Measurements from ENCODE around the gene TMEM158.

The TMEM158 gene

DNA sequence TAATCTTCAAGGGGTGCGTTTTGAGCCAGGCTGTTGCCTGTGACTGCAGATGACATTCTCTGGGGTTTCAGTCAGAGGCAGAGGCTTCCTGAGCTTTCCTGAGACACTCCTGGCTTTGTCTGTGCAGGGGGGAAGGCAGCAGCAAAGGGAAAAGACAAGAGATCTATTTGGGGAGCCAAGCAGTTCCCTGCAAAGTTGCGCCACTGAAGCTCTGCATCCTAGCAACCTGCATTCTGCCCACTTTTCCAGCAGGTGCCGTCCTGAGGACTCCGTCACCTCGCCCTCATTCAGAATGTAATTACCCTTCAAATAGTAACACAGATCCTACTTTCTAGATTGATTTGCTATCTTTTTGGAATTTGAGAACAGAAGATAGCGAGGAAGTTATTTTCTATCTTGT lies 1.9 kb upstream of the TMEM158 start:
- Histone ChIP-seq H3K4me3 (ENCODE audit: low read length) (no peak overlapping the region), H3K4me1 (ENCODE audit: control insufficient read depth, low read depth, low read length) (peaks cover 20% of the 10 kb centered on the region), H3K27ac (ENCODE audit: low read length) (no peak overlapping the region), H3K27me3 (ENCODE audit: control insufficient read depth, insufficient read depth, low read length) (peaks cover 33% of the 10 kb centered on the region), H3K36me3 (ENCODE audit: control insufficient read depth, low read depth, low read length) (no peaks in the 10 kb centered on the region), H3K9ac (ENCODE audit: low read length) (no peak overlapping the region), H3K9me3 (ENCODE audit: control insufficient read depth, low read depth, low read length) (no peaks in the 10 kb centered on the region)

DNA sequence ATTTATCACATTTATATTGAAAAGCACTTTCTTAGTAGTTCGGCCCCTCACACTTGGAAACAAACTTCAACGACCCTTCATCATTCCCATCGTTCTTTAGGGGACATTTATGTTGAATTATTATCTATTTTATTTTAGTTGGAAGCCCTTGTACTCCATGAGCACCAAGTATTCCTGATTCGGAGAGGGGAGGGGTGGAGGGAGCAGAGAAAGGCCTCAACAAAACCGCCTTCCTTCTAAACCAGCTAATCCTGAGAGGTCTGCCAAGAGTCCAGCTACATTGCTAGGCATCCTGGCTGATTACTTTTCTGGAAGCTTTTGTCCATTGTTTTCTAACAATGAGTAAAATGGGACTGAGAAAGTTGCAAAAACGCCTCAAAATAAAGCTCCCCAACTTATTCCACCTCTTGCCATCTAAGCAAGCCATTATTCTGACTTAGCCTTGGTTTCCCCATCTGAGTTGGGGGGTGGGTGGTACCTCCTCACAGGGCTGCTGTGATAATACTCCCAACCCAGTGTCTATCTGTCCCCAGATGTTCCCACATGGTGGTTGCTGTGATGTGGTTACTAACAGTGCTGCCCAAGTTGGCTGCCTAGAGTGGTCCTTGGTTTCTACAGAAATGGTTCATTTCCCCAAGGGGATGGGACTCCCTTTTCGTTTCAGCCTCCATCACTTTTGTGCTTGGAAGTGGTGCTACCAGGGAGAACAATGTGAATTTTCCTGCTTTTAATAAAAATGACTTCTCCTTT lies 1.2 kb upstream of the TMEM158 start:
- Histone ChIP-seq H3K9ac (ENCODE audit: low read length) (peak overlapping the region; percentile 18), H3K27ac (ENCODE audit: low read length) (no peak overlapping the region), H3K4me3 (ENCODE audit: low read length) (peak overlapping the region; percentile 61), H3K27me3 (ENCODE audit: control insufficient read depth, insufficient read depth, low read length) (peaks cover 33% of the 10 kb centered on the region), H3K9me3 (ENCODE audit: control insufficient read depth, low read depth, low read length) (no peaks in the 10 kb centered on the region), H3K36me3 (ENCODE audit: control insufficient read depth, low read depth, low read length) (no peaks in the 10 kb centered on the region), H3K4me1 (ENCODE audit: control insufficient read depth, low read depth, low read length) (peaks cover 14% of the 10 kb centered on the region)

DNA sequence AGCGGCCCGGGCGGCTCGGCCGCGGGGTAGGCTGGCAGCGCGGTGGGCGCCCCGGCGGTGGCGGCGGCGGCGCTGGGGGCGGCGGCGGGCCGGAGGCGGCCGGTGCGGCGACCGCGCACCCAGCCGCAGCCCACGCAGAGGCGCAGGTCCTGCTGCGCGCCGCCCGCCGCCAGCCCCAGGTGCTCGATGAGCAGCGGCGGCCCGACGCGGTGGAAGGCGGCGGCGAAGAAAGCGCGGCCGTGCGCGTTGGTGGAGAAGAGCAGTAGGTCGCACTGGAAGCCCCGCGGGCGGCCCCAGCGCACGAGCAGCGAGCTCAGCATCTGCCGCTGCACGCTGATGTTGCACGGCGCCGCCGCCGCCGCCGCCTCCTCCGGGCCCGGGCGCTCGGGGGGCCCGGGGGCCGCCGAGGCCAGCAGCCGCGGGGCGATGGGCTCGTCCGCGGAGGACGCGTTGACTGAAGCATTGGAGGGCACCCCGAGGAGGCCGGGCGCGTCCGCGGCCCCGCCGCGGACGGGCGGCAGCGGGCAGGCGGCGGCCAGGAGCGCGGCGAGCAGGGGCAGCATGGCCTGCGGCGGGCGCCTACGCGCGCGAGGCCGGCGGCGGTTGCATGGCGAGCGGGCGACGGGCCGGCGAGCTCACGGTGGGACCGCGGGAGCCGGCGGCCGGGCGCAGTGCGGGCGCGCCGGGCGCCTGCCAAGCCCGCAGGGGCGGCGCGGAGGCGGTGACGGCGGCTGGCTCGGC lies 452 bp downstream of the TMEM158 start:
- Histone ChIP-seq H3K9me3 (ENCODE audit: control insufficient read depth, low read depth, low read length) (no peaks in the 10 kb centered on the region), H3K36me3 (ENCODE audit: control insufficient read depth, low read depth, low read length) (no peaks in the 10 kb centered on the region), H3K4me1 (ENCODE audit: control insufficient read depth, low read depth, low read length) (peaks cover 14% of the 10 kb centered on the region), H3K4me3 (ENCODE audit: low read length) (peak overlapping the region; percentile 71), H3K9ac (ENCODE audit: low read length) (no peak overlapping the region), H3K27ac (ENCODE audit: low read length) (no peak overlapping the region), H3K27me3 (ENCODE audit: control insufficient read depth, insufficient read depth, low read length) (peaks cover 33% of the 10 kb centered on the region)

DNA sequence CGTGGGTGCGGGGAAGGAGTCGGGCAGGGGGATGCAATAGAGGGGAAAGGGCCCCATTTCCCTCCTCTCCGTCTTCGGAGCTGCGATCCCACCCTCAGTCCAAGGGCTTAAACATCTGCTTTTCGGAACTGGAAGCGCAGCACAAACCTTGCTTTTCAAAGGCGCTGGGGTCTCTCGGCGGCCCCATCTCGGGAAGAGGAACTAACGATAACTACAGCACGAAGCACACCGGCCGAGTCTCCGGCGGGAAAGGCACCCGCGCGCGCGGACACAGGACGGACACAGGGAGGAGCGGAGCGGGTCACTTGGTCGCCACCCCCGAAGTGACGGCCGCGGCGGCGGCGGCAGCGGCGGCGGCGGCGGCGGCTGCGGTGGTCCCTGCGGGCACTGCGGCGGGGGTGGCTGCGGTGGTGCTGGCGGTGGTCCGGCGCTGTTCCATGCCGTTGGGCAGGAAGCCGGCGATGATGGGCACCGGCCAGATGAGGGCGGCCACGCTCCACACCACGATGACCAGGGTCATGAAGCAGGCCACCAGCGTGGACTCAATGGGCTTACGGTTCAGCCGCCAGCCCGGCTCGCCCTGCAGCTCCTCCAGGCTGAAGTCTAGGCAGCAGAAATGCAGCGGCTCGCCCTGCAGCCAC lies 1.1 kb downstream of the TMEM158 start:
- Histone ChIP-seq H3K9me3 (ENCODE audit: control insufficient read depth, low read depth, low read length) (no peaks in the 10 kb centered on the region), H3K36me3 (ENCODE audit: control insufficient read depth, low read depth, low read length) (no peaks in the 10 kb centered on the region), H3K4me1 (ENCODE audit: control insufficient read depth, low read depth, low read length) (peaks cover 14% of the 10 kb centered on the region), H3K27ac (ENCODE audit: low read length) (no peak overlapping the region), H3K4me3 (ENCODE audit: low read length) (peak overlapping the region; percentile 71), H3K27me3 (ENCODE audit: control insufficient read depth, insufficient read depth, low read length) (peaks cover 33% of the 10 kb centered on the region), H3K9ac (ENCODE audit: low read length) (peak overlapping the region; percentile 45)

DNA sequence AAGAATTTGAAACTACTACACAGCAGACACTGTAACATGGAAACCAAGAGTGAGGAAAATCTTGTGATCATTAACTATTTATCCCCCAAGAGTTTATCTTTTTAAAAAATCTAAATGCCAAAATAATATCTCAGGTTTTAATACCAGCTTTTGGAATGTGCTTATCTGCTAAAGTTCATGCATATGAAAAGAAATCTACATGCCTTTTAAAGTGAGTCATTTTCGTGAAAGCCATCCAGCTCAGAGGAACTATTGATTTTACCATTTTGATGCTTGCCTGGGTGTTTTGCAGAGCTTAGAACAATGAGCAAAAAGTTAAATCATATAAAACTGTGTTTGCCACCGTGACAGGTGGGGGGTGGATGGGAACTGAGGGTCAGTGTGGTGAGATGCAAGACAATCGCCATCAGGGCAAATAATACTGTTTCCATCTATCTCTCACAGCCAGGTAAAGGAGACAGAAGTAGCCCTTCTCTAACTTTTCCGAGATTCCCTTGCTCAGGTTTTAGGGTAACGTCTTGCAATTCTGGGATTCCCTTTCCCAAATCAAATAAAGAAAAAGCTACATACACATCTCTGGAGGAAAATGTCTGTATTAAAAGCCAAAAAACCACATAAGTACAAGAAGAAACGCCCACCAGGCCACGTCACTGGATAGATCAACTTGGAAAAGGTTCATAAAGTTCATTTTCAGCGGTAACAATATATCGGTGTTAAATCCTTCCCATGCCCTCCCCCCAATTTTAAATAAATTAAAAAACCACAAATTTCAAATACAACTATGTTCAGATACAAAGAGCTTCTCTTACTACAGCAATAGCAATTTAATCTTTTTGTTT lies 2.0 kb downstream of the TMEM158 start:
- Histone ChIP-seq H3K36me3 (ENCODE audit: control insufficient read depth, low read depth, low read length) (no peaks in the 10 kb centered on the region), H3K4me1 (ENCODE audit: control insufficient read depth, low read depth, low read length) (peaks cover 14% of the 10 kb centered on the region), H3K27me3 (ENCODE audit: control insufficient read depth, insufficient read depth, low read length) (peaks cover 33% of the 10 kb centered on the region), H3K4me3 (ENCODE audit: low read length) (peak overlapping the region; percentile 71), H3K9me3 (ENCODE audit: control insufficient read depth, low read depth, low read length) (no peaks in the 10 kb centered on the region), H3K27ac (ENCODE audit: low read length) (no peak overlapping the region), H3K9ac (ENCODE audit: low read length) (peak overlapping the region; percentile 45)

DNA sequence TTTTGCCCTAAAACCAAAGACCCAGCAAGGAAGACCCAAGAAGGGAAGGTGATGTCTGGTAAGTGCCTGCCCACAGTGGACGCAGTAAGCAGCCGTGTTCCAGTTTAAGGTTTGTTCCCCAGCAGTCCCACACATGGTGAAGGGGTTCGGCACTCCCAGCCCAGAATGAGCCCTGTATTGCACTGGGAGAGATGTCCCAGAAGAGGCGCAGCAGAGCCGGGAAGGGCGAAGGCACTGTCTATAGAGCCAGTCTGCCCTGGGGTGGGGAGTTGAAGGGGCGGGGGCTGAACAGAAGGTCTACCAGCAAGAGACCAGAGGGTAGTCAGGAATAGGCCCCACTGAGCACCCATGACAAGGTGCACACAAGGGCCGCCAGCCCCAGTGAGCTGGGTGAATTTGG lies 6.4 kb downstream of the TMEM158 start:
- Histone ChIP-seq H3K27ac (ENCODE audit: low read length) (no peak overlapping the region), H3K9ac (ENCODE audit: low read length) (no peak overlapping the region)

DNA sequence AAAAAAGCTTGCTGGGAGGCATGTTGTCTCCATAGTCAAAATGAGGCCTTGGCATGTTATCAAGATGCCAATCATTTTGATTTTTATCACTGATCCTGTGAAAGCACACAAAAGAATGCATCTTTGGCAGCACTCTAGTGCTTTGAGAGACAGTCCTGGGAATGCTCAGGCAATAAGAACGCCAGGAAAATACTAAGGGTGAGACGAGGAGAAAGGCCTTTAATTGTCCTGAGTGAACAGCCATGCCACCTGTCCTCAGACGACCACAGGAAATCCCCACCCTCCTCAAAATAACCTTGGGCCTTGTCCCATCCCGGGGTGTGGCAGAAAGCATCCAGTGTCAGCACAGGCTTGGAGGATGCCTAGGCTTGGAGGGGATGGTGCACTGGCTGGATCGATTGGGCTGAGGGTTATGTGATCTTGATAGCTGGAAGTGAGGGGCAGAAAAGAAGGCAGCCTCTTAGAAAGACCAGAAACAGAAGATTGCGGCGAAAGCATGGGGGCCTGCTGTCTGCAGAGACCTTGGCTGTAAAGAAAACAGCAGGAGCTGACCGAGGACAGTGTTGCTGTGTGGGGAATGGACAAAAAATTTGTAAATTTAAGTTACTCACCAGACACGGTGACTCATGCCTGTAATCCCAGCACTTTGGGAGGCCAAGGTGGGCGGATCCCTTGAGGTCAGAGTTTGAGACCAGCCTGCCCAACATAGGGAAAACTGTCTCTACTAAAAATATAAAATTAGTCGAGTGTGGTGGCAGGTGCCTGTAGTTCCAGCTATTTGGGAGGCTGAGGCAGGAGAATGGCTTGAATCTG lies 7.3 kb downstream of the TMEM158 start:
- H3K9me3 ChIP-seq (ENCODE audit: control insufficient read depth, low read depth, low read length) = no peaks in the 10 kb centered on the region
- H3K36me3 ChIP-seq (ENCODE audit: control insufficient read depth, low read depth, low read length) = no peaks in the 10 kb centered on the region
- no peak overlapping the region for H3K9ac ChIP-seq (ENCODE audit: low read length)
- no peak overlapping the region for H3K4me3 ChIP-seq (ENCODE audit: low read length)
- no peak overlapping the region for H3K27ac ChIP-seq (ENCODE audit: low read length)
- no peaks in the 10 kb centered on the region for H3K4me1 ChIP-seq (ENCODE audit: control insufficient read depth, low read depth, low read length)
- peaks cover 6% of the 10 kb centered on the region for H3K27me3 ChIP-seq (ENCODE audit: control insufficient read depth, insufficient read depth, low read length)

More for the DNA sequence above, 6.4 kb downstream of the TMEM158 start:
- no peak overlapping the region for H3K4me3 ChIP-seq (ENCODE audit: low read length)
- no peaks in the 10 kb centered on the region for H3K9me3 ChIP-seq (ENCODE audit: control insufficient read depth, low read depth, low read length)
- peaks cover 6% of the 10 kb centered on the region for H3K4me1 ChIP-seq (ENCODE audit: control insufficient read depth, low read depth, low read length)
- peaks cover 15% of the 10 kb centered on the region for H3K27me3 ChIP-seq (ENCODE audit: control insufficient read depth, insufficient read depth, low read length)
- H3K36me3 ChIP-seq (ENCODE audit: control insufficient read depth, low read depth, low read length) = no peaks in the 10 kb centered on the region

DNA sequence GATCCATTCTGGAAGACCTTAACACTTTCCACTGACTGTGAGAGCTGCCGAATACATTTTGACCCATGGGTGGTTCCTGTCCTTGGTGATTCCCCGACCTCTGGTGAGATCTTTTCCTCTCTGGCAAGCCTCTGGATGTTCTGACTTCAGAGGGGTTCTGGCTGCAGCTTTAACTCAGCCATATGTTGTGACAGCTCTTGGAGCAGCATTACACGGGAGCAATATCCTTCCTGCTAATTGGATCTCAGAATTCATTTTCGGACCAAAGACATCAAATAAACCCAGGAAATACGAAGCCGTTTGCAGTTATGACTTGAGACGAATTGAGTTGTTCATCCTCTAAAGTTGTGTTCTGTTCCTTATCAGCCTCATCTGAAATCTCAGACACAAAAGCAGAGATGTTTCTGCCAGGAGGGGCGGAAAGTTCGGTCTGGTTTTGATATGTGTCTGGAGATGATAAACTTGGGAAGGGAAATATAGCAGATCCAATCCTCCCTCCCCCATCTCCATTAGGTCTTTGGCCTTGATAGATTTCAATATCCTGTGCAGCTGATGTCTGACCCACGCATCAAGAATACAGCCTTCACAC lies 10.0 kb downstream of the TMEM158 start:
- Histone ChIP-seq H3K27ac (ENCODE audit: low read length) (no peak overlapping the region), H3K36me3 (ENCODE audit: control insufficient read depth, low read depth, low read length) (no peaks in the 10 kb centered on the region), H3K9me3 (ENCODE audit: control insufficient read depth, low read depth, low read length) (no peaks in the 10 kb centered on the region), H3K9ac (ENCODE audit: low read length) (no peak overlapping the region), H3K4me3 (ENCODE audit: low read length) (no peak overlapping the region), H3K4me1 (ENCODE audit: control insufficient read depth, low read depth, low read length) (no peaks in the 10 kb centered on the region), H3K27me3 (ENCODE audit: control insufficient read depth, insufficient read depth, low read length) (no peaks in the 10 kb centered on the region)

DNA sequence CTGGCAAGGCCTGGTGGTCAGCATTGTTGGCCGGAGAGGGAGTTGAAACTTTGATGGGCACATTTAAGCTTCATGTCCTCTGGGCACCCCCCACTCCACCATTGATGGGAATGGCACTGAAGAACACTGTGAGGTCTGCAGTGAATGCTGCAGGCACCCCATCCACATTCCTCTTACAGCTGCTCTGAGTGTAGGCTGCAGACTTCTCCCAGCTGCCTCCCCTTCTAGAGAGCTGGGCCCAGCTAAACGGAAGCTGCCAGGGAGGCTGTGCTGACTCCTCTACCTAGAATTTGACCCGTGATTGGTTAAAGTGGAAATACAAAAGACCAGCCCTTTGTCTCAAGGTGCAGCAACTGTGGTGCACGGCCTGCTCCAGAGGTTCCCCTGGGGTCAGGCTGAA lies 10.6 kb downstream of the TMEM158 start:
- H3K4me3 ChIP-seq (ENCODE audit: low read length) = no peak overlapping the region
- no peak overlapping the region for H3K9ac ChIP-seq (ENCODE audit: low read length)
- no peaks in the 10 kb centered on the region for H3K4me1 ChIP-seq (ENCODE audit: control insufficient read depth, low read depth, low read length)
- no peaks in the 10 kb centered on the region for H3K27me3 ChIP-seq (ENCODE audit: control insufficient read depth, insufficient read depth, low read length)
- H3K27ac ChIP-seq (ENCODE audit: low read length) = no peak overlapping the region
- H3K36me3 ChIP-seq (ENCODE audit: control insufficient read depth, low read depth, low read length) = no peaks in the 10 kb centered on the region
- H3K9me3 ChIP-seq (ENCODE audit: control insufficient read depth, low read depth, low read length) = no peaks in the 10 kb centered on the region

DNA sequence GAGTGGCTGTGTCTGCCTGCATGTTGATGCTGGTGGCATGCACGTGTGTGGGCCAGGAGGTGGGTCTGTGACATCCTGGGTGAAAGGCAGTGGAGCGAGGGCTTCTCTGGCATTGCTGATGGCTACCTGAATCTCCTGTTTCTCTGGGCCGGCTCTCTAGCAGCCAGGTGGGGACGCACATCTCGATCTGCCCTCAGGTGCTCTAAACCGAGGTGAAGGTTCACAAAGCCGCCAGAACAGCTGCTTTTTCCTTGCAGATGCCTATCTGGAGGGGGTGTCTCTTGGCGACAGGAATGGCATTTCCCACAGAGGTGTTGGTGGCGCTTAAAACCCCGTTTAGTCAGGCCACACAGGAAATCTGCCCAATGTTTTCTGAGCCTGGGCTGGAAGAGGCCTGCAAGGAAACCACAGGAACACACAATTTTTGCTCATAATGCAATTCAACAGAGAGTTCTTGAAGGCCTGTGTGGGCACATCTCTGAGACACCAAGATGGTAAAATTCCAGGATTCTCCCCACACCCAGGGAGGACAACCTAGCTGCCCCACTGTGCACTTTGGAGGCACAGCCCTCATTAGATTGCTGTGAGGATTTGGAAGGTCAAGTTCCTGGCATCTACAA lies 11.9 kb downstream of the TMEM158 start:
- H3K9me3 ChIP-seq (ENCODE audit: control insufficient read depth, low read depth, low read length) = no peaks in the 10 kb centered on the region
- H3K9ac ChIP-seq (ENCODE audit: low read length) = no peak overlapping the region
- no peaks in the 10 kb centered on the region for H3K36me3 ChIP-seq (ENCODE audit: control insufficient read depth, low read depth, low read length)
- no peak overlapping the region for H3K4me3 ChIP-seq (ENCODE audit: low read length)
- no peaks in the 10 kb centered on the region for H3K4me1 ChIP-seq (ENCODE audit: control insufficient read depth, low read depth, low read length)
- no peak overlapping the region for H3K27ac ChIP-seq (ENCODE audit: low read length)
- no peaks in the 10 kb centered on the region for H3K27me3 ChIP-seq (ENCODE audit: control insufficient read depth, insufficient read depth, low read length)

Data from iPS-18a (cell line).